ENCODE measurements around the gene NFATC2.

- TF ChIP-seq CTCF (IDR thresholded peaks at IDR 0.05; ENCODE audit: insufficient read depth, low read depth, low read length) (no peak), EZH2 (IDR thresholded peaks at IDR 0.05; ENCODE audit: insufficient read depth, low read length) (no peak)
These were observed 138.9 kb downstream of the NFATC2 start for GRCh38 chr20:51403466-51404220.

Data from astrocyte (in vitro differentiated cells and primary cell).